ENCODE measurements around the gene ACYP1. TPM values are rescaled to one million over a fixed set of nuclear protein-coding genes. Genes with fewer than 3 reads are reported as not detected.

The ACYP1 gene
- total RNA-seq, 2 donors from 2014 or later, result 8.3 to 9.9 TPM

DNA sequence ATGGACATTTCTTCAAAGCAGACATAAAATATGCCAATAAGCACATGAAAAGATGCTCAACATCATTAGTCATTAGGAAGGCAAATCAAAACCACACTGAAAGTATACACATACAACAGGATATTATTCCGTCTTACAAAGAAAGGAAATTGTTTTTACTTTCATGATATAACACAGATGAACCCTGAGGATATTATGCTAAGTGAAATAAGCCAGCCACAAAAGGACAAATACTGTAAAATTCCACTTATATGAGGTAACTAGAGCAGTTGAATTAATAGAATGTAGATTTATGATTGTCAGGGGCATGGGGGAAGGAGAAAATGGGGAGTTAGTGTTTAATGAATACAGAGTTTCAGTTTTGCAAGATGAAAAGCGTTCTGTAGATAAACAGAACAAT lies 4.2 kb downstream of the ACYP1 start:
- no peak for TF ChIP-seq POLR2A (IDR thresholded peaks at IDR 0.05)
- ATAC-seq, result no peak
- H3K27ac ChIP-seq, result no peak overlapping the region
- H3K9me3 ChIP-seq, result no peaks in the 10 kb centered on the region
- WGBS, 2 donors, result 79 to 84% methylated on average over 2 of the region's 2 CpGs
- no peaks in the 10 kb centered on the region for H3K27me3 ChIP-seq
- intact Hi-C loops (cut with DNase I), result no loop called here
- H3K4me1 ChIP-seq, result peaks cover 10% of the 10 kb centered on the region
- H3K4me3 ChIP-seq, result no peak overlapping the region
- no peak for DNase-seq
- H3K36me3 ChIP-seq (replicated peaks in 1 of 2; ENCODE audit: insufficient read depth in 1 of 2, low read depth in 2 of 2), result no peaks in the 10 kb centered on the region

DNA sequence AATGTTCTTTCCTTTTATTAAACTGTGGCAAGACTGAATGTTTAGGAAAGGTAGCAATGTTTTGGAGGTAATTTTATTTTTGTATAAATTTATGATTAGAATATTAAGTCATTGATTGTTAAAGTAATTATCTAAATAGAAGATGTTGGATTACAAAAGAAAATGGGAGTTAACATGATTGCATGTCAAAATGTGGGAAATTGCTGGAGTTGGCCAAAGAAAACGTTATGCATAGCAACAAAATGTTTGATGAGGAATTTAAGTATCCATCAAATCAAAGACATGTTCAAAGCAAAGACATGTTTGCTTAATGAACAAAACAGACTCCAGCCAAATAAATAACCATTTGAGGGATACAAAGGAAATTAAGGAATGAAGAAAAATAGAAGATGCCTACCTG lies 9.4 kb downstream of the ACYP1 start:
- WGBS, 2 donors, result 50% methylated on average over 1 of the region's 1 CpG

DNA sequence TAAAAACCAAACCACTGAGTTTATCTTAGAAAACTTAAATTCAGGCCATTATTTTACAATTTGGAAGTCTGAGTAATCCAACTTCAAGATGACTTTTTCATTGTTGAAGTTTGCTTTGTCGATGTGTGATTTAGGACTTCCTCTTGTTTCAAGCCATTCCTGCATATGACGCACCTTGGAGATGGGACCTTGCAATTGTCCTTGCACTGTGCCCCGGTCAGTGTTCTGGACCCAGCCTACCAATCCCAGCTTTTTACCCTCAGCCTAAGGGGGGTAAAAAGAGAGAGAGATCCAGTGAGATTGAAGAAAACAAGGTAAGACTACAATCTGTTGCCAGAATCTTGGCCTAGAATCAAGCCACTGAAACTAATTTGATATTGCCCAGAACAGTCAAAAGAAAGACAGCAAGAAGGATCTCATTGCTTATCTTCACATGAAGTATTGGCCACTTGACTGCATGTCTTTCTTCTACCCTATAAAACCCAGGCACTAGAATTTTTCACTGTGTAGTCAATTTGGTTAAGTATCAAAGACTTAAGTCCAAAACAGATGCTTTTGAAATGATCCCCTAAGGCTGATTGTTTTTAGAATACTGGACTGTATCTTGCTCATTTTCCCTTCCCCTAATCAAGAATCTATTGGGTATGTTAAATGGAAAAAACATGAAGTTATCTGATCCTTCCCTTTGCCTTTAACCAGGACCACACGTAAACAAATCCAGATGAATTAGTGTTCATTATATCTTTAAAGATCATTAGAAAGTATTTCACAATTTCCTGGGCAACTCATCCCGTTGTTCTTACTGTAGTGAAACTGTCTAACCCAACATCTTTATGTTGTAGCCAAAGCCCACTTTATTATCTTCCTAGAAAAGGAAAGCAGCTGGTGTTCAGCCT lies 10.2 kb downstream of the ACYP1 start:
- intact Hi-C loops (cut with DNase I), result no loop called here
- no peak overlapping the region for H3K27ac ChIP-seq
- no peak overlapping the region for H3K4me3 ChIP-seq
- no peak for TF ChIP-seq POLR2A (IDR thresholded peaks at IDR 0.05)
- TF ChIP-seq, protein P1, sequence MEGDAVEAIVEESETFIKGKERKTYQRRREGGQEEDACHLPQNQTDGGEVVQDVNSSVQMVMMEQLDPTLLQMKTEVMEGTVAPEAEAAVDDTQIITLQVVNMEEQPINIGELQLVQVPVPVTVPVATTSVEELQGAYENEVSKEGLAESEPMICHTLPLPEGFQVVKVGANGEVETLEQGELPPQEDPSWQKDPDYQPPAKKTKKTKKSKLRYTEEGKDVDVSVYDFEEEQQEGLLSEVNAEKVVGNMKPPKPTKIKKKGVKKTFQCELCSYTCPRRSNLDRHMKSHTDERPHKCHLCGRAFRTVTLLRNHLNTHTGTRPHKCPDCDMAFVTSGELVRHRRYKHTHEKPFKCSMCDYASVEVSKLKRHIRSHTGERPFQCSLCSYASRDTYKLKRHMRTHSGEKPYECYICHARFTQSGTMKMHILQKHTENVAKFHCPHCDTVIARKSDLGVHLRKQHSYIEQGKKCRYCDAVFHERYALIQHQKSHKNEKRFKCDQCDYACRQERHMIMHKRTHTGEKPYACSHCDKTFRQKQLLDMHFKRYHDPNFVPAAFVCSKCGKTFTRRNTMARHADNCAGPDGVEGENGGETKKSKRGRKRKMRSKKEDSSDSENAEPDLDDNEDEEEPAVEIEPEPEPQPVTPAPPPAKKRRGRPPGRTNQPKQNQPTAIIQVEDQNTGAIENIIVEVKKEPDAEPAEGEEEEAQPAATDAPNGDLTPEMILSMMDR (IDR thresholded peaks at IDR 0.05), result no peak
- H3K4me1 ChIP-seq, result peaks cover 18% of the 10 kb centered on the region
- H3K36me3 ChIP-seq (replicated peaks in 1 of 2; ENCODE audit: insufficient read depth in 1 of 2, low read depth in 2 of 2), result no peaks in the 10 kb centered on the region
- no peak for ATAC-seq
- H3K27me3 ChIP-seq, result no peaks in the 10 kb centered on the region
- H3K9me3 ChIP-seq, result no peaks in the 10 kb centered on the region
- DNase-seq, result no peak
- 66 to 70% methylated on average over 5 of the region's 5 CpGs for WGBS, 2 donors

More for the DNA sequence above, 9.4 kb downstream of the ACYP1 start:
- no peak for DNase-seq
- H3K4me3 ChIP-seq, result no peak overlapping the region
- intact Hi-C loops (cut with DNase I), result no loop called here
- peaks cover 14% of the 10 kb centered on the region for H3K4me1 ChIP-seq
- no peak overlapping the region for H3K27ac ChIP-seq
- no peaks in the 10 kb centered on the region for H3K36me3 ChIP-seq (replicated peaks in 1 of 2; ENCODE audit: insufficient read depth in 1 of 2, low read depth in 2 of 2)
- no peak for ATAC-seq
- TF ChIP-seq, protein P1 (IDR thresholded peaks at IDR 0.05), result no peak
- TF ChIP-seq POLR2A (IDR thresholded peaks at IDR 0.05), result no peak
- H3K27me3 ChIP-seq, result no peaks in the 10 kb centered on the region
- no peaks in the 10 kb centered on the region for H3K9me3 ChIP-seq

DNA sequence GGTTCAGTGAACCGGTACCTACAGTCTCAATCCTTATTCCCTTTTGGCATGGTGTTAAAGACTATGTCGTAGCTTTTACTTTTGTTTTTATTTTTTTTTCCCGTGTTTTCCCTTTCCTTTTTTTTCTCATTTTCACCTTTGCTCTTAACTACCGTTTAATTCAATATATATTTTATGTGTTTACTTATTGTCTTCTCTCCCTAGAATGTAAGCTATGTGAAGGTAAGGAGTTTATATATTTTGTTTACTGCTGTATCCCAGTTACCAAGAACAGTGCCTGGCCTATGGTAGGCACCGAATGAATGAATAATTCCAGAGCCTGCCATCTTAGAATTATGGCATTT lies 12.3 kb downstream of the ACYP1 start:
- no peak for TF ChIP-seq POLR2A (IDR thresholded peaks at IDR 0.05)
- TF ChIP-seq, protein P1 (IDR thresholded peaks at IDR 0.05), result no peak
- 20 to 21% methylated on average over 5 of the region's 5 CpGs for WGBS, 2 donors
- H3K27ac ChIP-seq, result peak overlapping the region in 3 of 4 donors; percentile 89 to 95 (median 94)

DNA sequence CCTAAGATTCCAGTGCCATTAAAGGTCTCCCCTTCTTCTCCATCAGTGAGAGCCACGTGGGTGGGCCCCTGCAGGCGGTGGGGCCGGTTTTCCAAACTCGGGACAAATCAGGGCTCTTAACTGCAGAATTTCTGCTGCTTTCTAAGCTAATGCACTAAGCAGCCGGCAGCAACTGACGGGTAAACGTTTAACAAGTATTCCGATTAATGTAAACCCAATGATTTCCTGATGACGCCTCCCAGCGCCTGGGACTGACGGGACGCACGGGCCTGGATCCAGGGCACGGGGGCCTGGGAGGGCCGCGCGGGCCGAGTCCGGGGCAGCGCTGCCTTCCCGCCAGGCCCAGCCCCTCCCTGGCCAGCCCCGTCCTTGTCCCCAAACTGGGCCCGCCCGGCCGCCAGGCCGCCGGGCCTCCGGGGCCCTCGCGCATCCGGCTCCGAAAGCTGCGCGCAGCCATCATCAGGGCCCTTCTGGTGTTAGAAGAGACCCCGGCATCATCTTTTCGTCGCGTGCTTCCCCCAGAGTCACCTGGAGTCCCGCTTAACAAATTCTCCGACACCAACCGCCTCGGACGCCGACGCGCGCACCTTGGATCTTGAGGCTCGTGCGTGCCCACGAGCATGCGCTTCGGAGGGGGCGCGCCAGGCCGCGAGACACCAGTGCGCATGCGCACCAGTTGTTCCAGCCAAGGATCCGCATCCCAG lies 12.8 kb downstream of the ACYP1 start, which contains the start of gene MLH3:
TSS of gene MLH3 (minus strand) at position 616 of the 704 bp plus-strand sequence. CDS start 1,812 bp downstream, outside the sequence.
- peak within 1 kb of the TSS; percentile 48 to 73 for H3K4me3 ChIP-seq
- H3K27me3 ChIP-seq, result no peaks in the 10 kb centered on the region
- H3K36me3 ChIP-seq (replicated peaks in 1 of 2; ENCODE audit: insufficient read depth in 1 of 2, low read depth in 2 of 2), result no peaks in the 10 kb centered on the region
- peak; percentile 37 to 76 (median 75) for TF ChIP-seq POLR2A (IDR thresholded peaks at IDR 0.05)
- TF ChIP-seq, protein P1 (IDR thresholded peaks at IDR 0.05), result peak in 1 of 7 experiments; percentile 11
- intact Hi-C loops (cut with DNase I), result no loop called here
- 0 to 1% methylated on average over 33 to 59 of the region's 59 CpGs for WGBS, 2 donors
- no peaks in the 10 kb centered on the region for H3K9me3 ChIP-seq
- ATAC-seq, result peak; percentile 87
- H3K27ac ChIP-seq, result peak within 1 kb of the TSS; percentile 71 to 95 (median 92)
- DNase-seq, result peak; percentile 82 to 88 (median 84)
- H3K4me1 ChIP-seq, result peaks cover 18% of the 10 kb centered on the region

More for the DNA sequence above, 12.3 kb downstream of the ACYP1 start:
- DNase-seq (no peak), ATAC-seq (no peak)
- H3K9me3 ChIP-seq, result no peaks in the 10 kb centered on the region
- H3K4me3 ChIP-seq, result peak overlapping the region; percentile 48 to 73
- no peaks in the 10 kb centered on the region for H3K36me3 ChIP-seq (replicated peaks in 1 of 2; ENCODE audit: insufficient read depth in 1 of 2, low read depth in 2 of 2)
- intact Hi-C loops (cut with DNase I), result no loop called here
- H3K27me3 ChIP-seq, result no peaks in the 10 kb centered on the region
- H3K4me1 ChIP-seq, result peaks cover 18% of the 10 kb centered on the region

Measured in body of pancreas (tissue), 4 donors.